ENCODE measurements around the gene FRMD1.

The FRMD1 gene

GRCh38 chr6:168062346-168063289 is 16.4 kb downstream of the FRMD1 start:
- DNase-seq (ENCODE audit: low spot score) = no peak
- no peaks in the 10 kb centered on the region for H3K27me3 ChIP-seq (ENCODE audit: insufficient read depth, poor library complexity, severe bottlenecking)
- H3K4me1 ChIP-seq (ENCODE audit: insufficient read depth, poor library complexity, severe bottlenecking) = no peaks in the 10 kb centered on the region
- TF ChIP-seq, protein P1, sequence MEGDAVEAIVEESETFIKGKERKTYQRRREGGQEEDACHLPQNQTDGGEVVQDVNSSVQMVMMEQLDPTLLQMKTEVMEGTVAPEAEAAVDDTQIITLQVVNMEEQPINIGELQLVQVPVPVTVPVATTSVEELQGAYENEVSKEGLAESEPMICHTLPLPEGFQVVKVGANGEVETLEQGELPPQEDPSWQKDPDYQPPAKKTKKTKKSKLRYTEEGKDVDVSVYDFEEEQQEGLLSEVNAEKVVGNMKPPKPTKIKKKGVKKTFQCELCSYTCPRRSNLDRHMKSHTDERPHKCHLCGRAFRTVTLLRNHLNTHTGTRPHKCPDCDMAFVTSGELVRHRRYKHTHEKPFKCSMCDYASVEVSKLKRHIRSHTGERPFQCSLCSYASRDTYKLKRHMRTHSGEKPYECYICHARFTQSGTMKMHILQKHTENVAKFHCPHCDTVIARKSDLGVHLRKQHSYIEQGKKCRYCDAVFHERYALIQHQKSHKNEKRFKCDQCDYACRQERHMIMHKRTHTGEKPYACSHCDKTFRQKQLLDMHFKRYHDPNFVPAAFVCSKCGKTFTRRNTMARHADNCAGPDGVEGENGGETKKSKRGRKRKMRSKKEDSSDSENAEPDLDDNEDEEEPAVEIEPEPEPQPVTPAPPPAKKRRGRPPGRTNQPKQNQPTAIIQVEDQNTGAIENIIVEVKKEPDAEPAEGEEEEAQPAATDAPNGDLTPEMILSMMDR (IDR thresholded peaks at IDR 0.05; ENCODE audit: poor library complexity, severe bottlenecking) = no peak
- no peak for ATAC-seq (ENCODE audit: low read depth)
- no peaks in the 10 kb centered on the region for H3K9me3 ChIP-seq (ENCODE audit: severe bottlenecking)
- H3K4me3 ChIP-seq (ENCODE audit: severe bottlenecking) = no peak overlapping the region
- H3K27ac ChIP-seq (ENCODE audit: poor library complexity, severe bottlenecking) = no peak overlapping the region
- H3K36me3 ChIP-seq (ENCODE audit: low read depth) = no peaks in the 10 kb centered on the region

DNA sequence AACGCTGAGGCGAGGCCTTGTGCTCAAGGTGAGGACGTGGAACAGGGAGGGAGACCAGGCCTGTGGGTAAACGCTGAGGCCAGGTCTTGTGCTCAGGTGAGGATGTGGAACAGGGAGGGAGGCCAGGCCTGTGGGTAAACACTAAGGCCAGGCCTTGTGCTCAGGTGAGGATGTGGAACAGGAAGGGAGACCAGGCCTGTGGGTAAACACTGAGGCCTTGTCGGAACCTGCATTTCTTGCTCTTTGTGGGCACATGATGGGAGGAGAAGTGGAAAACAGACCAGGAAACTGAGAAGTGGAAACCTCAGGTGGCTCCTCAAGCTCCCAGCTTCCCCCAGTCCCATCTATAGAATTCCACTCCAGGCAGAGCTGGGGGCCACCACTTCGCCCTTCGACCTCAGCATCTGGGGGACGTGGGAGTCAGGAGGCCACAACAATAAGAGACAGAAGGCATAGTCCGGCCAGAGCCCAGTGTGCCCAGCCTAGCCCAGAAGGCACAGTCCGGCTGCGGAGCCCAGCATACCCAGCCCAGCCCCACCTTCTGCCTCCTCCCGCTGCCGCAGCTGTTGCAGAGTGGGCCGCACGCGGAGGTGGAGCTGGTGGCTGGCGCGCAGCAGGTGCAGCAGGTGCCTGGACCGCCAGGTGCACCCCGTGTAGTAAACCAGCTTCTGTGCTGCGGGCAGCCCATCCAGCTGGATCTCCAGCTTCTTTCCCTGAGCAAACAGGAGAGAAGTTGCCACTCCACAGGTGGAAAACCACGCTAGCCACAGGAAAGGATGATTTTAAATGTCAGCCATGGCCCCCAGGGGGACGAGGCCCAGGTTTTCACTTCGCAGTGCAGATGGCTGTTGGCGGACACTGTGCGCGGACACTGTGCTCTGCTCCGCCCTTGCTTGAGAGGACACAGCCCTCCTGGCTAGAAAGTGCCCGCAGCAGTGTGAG is 17.5 kb downstream of the FRMD1 start:
- H3K27me3 ChIP-seq (ENCODE audit: insufficient read depth, poor library complexity, severe bottlenecking) = no peaks in the 10 kb centered on the region
- H3K36me3 ChIP-seq (ENCODE audit: low read depth) = no peaks in the 10 kb centered on the region
- ATAC-seq (ENCODE audit: low read depth) (no peak), DNase-seq (ENCODE audit: low spot score) (no peak)
- H3K9me3 ChIP-seq (ENCODE audit: severe bottlenecking) = no peaks in the 10 kb centered on the region
- no peak overlapping the region for H3K4me3 ChIP-seq (ENCODE audit: severe bottlenecking)
- no peak overlapping the region for H3K27ac ChIP-seq (ENCODE audit: poor library complexity, severe bottlenecking)
- TF ChIP-seq, protein P1 (IDR thresholded peaks at IDR 0.05; ENCODE audit: poor library complexity, severe bottlenecking) = no peak
- H3K4me1 ChIP-seq (ENCODE audit: insufficient read depth, poor library complexity, severe bottlenecking) = no peaks in the 10 kb centered on the region

DNA sequence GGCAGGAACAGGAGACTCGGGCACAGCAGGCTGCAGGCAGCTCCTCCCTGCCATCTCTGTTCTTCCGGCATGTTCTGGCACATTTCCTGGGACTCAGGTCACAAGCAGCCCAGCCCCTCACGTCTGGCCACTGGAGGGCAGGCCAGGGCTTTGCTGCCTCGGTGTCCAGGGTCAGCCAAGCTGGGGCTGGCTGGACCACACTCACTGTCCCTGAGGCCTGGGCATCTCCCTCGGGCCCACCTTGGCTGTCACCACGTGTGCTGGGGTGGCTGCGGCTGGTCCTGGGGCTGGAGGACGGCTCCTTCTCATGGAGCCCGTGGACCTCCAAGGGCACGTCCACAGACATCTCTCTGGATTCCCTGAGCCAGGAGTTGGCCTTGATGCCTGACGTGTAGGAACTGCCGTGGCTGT is 18.5 kb downstream of the FRMD1 start:
- no peaks in the 10 kb centered on the region for H3K4me1 ChIP-seq (ENCODE audit: insufficient read depth, poor library complexity, severe bottlenecking)
- no peak overlapping the region for H3K4me3 ChIP-seq (ENCODE audit: severe bottlenecking)
- no peaks in the 10 kb centered on the region for H3K9me3 ChIP-seq (ENCODE audit: severe bottlenecking)
- TF ChIP-seq, protein P1 (IDR thresholded peaks at IDR 0.05; ENCODE audit: poor library complexity, severe bottlenecking) = peak; percentile 38
- no peaks in the 10 kb centered on the region for H3K27me3 ChIP-seq (ENCODE audit: insufficient read depth, poor library complexity, severe bottlenecking)
- no peak overlapping the region for H3K27ac ChIP-seq (ENCODE audit: poor library complexity, severe bottlenecking)
- H3K36me3 ChIP-seq (ENCODE audit: low read depth) = no peaks in the 10 kb centered on the region
- ATAC-seq (ENCODE audit: low read depth) = no peak
- DNase-seq (ENCODE audit: low spot score) = no peak

- no peak for DNase-seq (ENCODE audit: low spot score)
Measured at GRCh38 chr6:168058691-168059551, 20.1 kb downstream of the FRMD1 start.

More at GRCh38 chr6:168058691-168059551, 20.1 kb downstream of the FRMD1 start:
- H3K27me3 ChIP-seq (ENCODE audit: insufficient read depth, poor library complexity, severe bottlenecking) = no peaks in the 10 kb centered on the region
- TF ChIP-seq, protein P1 (IDR thresholded peaks at IDR 0.05; ENCODE audit: poor library complexity, severe bottlenecking) = no peak
- no peaks in the 10 kb centered on the region for H3K4me1 ChIP-seq (ENCODE audit: insufficient read depth, poor library complexity, severe bottlenecking)
- H3K36me3 ChIP-seq (ENCODE audit: low read depth) = no peaks in the 10 kb centered on the region
- no peak overlapping the region for H3K27ac ChIP-seq (ENCODE audit: poor library complexity, severe bottlenecking)
- no peak for ATAC-seq (ENCODE audit: low read depth)
- no peak overlapping the region for H3K4me3 ChIP-seq (ENCODE audit: severe bottlenecking)
- H3K9me3 ChIP-seq (ENCODE audit: severe bottlenecking) = no peaks in the 10 kb centered on the region

All from RWPE2 (cell line).